HG02610 (cell line): ENCODE data around the gene EVPL.
A peak's percentile ranks its signal among the peaks of the same experiment; 100 is the strongest.
"Not testable (repeated sequence)": the region's sequence is repeated elsewhere in the genome, so short reads cannot be mapped to it uniquely, and the experiment has no call there.

Experiments
- ATAC-seq: cut with Tn5 transposase; IDR thresholded peaks from one replicate; pipeline ENCODE4 v1.9.1; 2021; ENCODE audit warnings: mild to moderate bottlenecking, moderate library complexity; ENCODE audit not compliant: unreplicated experiment

EVPL gene

DNA sequence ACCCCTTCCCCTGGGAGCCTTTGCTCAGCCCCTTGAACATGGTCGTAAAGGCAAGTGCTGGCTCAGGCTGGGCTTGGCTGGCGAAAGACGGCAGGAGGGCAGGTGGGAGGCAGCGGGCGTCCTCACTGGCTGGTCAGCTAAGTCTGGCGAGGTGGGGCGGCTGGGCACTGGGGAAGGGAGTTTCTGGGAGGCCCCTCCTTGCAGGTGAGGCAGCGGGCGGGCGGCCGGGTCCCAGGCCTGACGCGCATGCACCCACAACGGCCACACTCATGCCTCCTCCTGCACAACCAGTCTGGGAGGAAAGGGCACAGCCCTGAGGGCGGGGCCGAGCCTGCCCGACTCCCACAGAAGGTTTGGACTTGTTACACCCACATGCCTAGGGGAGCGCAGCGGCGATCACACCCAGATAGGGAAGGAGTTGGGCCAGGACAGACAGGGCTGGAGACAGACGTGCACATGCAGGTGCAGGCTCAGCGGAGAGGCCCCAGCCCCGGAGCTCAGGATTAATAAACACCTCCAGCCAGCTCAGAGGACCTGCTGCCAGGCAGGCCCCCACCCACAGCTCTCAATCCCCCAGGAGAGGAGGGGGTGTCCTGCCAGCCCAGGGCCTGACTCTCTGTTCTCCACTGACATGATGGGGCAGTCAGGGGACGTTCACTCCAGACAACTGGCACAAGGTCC, at the start of gene EVPL:
EVPL (minus strand) TSS at position 148 of the 681 bp plus-strand sequence; CDS start at position 40, 108 bp downstream.
- no peak for ATAC-seq

GRCh38 chr17:76076146-76076764, 49.1 kb upstream of the EVPL start:
- no peak for ATAC-seq

DNA sequence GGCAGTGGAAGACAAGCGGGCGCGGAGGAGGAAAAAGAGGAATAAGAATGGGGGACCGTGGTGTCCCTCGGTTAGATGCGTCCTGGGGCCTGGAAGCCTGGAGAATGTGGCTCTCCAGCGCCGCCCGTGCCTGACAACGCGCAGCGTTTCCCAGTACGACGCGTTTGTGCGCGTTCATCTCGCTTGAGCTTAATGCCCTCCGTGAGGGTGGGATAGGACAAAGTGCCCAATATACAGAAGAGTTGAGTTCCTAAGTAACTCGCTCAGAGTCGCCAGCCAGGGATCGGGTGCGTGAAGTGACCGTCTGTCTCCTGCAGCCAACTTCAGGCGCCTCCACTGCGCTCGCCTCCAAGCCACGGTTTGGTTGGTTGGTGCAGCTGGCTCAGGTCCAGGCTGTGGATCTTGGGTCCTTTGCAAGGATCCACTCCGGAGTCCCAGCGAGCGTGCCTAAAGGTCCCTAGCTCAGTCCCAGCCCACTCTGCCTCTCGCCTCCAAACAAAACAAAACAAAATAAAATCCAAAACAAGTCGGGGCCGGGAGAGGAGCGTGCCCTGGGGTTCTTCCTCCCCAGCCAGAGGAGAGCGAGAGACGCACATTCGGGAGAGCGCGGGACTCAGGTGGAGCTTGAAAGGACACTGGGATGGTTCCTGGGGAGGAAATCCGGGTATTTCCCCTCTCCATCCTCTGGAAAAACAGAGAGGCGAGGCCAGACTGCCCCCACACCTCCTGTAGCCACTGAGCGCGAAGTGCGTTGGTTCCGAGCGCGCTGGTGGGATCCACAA, 48.4 kb upstream of the EVPL start:
- ATAC-seq: no peak

DNA sequence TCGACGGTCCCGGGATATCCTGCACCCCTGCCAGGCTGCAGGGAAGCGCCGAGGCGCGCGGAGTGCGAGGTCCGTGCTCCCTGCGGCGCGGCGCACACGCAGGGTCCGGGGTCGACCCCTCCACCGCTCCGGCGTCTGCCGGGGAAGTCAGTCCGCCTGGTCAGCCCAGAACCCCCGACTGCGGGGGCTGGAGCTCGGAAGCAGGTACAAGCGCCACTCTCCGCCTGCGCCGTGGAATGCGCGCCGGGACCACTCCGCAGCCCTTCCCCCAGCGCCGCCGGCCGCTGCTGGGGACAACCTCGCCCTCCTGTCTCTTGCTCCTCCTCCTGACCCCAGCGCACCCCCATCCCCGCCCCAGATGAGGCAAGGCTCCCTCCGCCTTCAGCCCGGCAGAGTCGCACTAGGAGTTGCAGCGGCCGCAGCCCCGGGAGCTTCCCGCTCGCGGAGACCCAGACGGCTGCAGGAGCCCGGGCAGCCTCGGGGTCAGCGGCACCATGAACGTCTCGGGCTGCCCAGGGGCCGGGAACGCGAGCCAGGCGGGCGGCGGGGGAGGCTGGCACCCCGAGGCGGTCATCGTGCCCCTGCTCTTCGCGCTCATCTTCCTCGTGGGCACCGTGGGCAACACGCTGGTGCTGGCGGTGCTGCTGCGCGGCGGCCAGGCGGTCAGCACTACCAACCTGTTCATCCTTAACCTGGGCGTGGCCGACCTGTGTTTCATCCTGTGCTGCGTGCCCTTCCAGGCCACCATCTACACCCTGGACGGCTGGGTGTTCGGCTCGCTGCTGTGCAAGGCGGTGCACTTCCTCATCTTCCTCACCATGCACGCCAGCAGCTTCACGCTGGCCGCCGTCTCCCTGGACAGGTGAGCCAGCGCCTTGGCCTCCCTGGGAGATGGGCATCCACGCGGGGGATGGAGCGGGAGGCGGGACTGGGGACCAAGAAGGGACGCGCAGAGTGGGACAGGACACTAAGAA, 47.6 kb upstream of the EVPL start, which contains the start of gene GALR2:
GALR2 (plus strand) TSS at position 392 of the 974 bp plus-strand sequence; CDS start at position 495, 103 bp downstream.
- no peak for ATAC-seq

- ATAC-seq: peak; percentile 96
These were observed 45.2 kb upstream of the EVPL start, which contains the start of gene SRP68 for GRCh38 chr17:76072148-76072858. SRP68 (minus strand) TSS chr17:76072517; CDS start chr17:76072491, 26 bp downstream.

GRCh38 chr17:76071531-76072147, 44.5 kb upstream of the EVPL start:
- no peak for ATAC-seq

DNA sequence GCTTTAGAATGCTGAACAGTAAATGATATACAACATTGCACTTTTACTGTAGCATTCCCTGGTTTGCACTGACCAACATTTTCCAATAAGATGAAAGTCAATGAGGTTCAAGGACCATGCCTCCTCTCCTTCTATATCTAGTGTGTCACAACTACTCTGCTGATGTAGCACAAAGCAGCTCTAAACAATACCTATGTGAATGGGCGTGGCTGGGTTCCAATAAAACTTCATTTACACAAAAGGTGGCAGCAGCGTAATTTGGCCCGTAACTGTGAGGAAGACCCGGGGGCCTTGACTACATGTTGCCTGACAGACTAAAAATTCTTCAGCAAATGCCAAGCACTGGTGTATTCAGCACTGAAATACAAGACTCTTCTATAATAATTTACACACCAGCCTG, 38.7 kb upstream of the EVPL start:
- ATAC-seq: no peak

GRCh38 chr17:76063875-76064546, 36.9 kb upstream of the EVPL start:
- no peak for ATAC-seq

GRCh38 chr17:76058264-76058663, 31.2 kb upstream of the EVPL start:
- not testable (repeated sequence) for ATAC-seq

DNA sequence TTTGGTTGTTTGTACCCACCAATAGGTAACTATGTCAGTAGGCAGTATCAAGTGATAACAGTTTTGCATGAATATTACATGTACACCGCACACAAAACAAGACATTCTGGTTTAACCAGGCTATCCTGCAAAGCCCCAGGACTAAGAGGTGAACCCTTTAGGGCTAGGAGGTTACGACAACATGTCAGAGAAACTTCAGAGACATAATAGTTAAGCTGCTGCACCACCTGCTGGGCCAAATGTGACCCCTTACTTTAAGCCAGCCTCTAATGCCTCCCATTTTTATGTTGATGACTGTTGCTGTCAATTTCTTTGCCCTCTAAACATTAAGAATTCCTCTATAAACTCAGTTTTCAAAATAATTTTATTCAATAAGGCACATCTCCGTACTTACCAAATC, 29.8 kb upstream of the EVPL start:
- no peak for ATAC-seq

- ATAC-seq: no peak
These were observed 27.0 kb upstream of the EVPL start for GRCh38 chr17:76054112-76054476.

DNA sequence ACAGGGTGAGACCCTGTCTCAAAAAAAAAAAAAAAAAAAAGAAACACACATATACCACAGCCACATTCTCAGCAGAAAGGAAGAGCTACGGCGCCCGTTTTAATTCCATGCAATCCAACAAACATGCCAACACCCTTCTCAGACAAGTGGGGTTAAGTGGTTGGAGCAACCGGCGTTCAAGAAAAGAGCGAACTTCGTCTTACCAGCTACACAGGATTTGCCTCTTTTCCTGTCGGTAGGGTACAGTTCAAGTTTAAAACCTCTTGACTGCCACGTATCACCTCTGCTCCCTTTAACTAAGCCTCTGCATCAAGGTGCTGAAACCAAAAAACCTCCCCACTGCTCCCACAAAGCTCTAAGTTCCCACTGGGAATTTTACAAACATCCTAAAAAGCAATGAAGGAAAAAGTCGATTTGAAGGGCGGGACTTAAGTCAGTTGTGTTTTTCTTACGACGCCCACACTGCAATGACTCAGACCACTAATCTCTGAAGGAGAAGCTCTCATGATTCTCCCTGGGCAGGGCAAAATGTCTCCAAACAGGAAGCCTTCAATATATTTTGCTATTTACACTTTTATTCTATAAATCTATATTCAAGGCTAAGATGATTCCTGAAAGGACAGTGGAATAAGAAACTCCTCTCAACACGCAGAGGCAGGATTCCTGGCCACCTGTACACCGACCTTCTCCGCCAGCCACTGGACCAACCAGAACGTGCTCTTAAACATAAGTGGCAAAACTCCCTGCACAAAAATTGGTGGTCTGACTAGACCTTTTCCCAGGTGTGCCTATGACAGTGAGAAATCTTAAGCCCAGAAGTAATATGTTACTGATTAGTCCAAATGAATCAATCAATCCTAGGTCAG, 26.4 kb upstream of the EVPL start:
- ATAC-seq: no peak

- no peak for ATAC-seq
These were observed 24.5 kb upstream of the EVPL start for GRCh38 chr17:76051561-76051960.

DNA sequence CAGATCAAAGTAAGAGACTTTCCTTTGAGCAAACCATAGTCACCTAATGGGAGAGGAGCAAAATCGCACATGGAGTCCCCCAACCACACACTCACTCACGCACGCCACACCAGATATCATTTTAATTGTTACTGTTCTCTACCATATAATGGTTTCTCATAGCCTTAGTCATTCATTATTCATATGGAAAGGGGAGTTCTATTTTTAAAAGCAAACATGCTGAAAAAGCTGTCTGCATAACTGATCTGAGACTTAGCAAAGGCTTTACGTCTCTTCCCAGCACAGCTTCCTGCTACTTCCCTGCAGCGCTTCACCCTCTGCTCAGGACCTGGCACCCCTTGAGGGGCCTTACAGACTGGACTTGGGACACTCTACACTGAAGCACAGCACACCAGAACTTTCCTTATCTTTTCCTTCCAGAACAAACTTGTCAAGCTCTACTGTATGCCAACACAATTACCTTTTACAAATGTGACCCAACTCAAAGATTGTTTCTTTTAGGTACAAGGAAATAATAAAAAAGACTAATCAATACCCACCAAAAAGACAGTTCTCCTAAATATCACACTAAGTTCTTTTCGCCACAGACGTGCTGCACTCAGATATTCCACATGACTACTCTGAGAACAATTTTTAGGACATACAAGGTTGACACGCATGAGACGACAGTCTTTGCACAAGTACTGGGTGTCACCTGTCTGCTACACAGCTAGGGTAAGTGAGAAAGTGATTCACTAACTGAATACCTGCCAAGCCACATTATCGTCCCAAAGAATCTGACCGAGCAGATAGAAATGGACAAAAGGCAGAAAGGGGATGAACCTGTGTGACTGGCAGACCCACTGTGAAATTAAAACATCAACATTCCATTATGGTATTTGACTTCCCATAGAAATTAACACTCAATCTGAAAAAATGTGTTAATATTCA, 23.7 kb upstream of the EVPL start:
- no peak for ATAC-seq

DNA sequence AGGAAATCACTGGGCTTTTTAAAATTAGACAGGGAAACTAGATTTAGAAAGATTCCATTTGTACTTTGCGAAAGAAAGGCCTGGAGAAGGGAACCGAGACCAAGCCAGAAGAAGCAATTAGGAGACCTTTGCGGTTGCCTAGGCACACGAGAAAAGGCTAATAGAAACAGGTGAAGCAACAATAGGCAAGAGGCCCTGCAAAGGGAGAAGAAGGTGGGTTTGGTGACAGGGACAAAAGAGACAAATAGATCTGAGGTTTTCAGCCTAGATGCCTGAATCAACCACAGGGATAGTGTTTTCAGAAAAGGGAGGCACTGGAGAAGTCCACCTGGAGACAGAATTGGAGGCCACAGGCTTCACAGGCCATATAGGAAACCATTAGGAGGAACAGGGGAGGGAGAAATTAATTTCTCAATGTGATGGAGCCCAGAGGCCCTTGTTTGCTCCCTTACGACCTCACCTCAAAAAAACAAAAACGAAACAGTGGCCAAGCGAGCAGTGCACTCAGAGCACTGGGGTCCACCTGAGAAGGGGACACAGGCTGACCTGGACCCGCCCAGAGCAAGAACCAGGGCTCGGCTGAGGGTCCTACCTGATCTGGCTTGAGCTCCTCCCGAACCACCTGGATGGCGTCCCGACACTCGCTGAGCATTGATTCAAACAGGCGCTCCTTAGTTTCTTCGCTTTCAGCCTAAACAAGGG, 22.9 kb upstream of the EVPL start:
- ATAC-seq: no peak

DNA sequence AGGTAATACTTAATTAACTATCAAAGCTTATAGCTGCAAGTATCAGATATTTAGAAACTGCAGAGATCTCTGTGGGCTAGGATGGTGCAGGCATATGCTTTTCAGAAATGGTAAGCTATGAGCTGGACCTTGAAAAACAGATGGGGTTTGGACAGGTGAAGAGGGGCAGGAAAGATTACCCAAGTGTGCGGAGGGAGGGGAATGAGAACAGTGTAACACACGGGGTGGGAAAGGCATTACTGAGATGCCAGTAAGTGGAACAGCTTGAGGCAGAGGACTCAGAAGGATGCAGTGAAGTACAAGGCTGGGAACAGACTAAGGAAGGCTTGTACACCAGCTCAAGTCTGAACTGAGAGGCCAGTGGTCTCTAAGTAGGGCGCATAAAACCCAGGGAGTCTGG, 22.1 kb upstream of the EVPL start:
- no peak for ATAC-seq
